Lower leg skin (tissue), 4 donors: ENCODE results near the gene CEP83. TPM values are rescaled to one million over a fixed set of nuclear protein-coding genes. Genes with fewer than 3 reads are reported as not detected.

Experiments
- DNase-seq, 2 donors: peaks; one replicate each; pipeline ENCODE4 v3.0.0-alpha.2; 2019; ENCODE audit warnings: low spot score in 2 of 2
- H3K4me3 ChIP-seq: fragments of 200-600 bp; sonication (generic); 2 replicates; pipeline ENCODE4 v1.5.1; 2017; ENCODE audit warnings: mild to moderate bottlenecking, low read depth; ENCODE audit not compliant: poor library complexity, severe bottlenecking
- POLR2A ChIP-seq, 2 donors: fragments of 450-650 bp; IDR thresholded peaks; one replicate each; pipeline ENCODE4 v1.6.1; 2016 to 2017; ENCODE audit warnings: antibody characterized with exemption in 2 of 2, mild to moderate bottlenecking in 1 of 2, moderate library complexity in 1 of 2
- WGBS, 2 donors: methylation state at CpG; one replicate each; pipeline ENCODE4 v1.1.5; 2018; 5-methylcytosine and 5-hydroxymethylcytosine counted together
- intact Hi-C: fragments of 100-400 bp; cut with DNase I; formaldehyde crosslinking; loops from one replicate; pipeline ENCODE4 v1.15.0; 2023; ENCODE audit warnings: low total_unique reads
- total RNA-seq, 4 donors: library from RNA; depleted of rRNA; stranded (reverse); fragments of >200 nt; gene quantifications; one replicate each; pipeline ENCODE4 v1.1.0, GENCODE V29; 2016
- TF ChIP-seq, protein P1 (sequence below), 3 donors: fragments of 450-650 bp; IDR thresholded peaks; one replicate each; pipeline ENCODE4 v1.5.1; 2016; ENCODE audit warnings: antibody characterized with exemption in 3 of 3, mild to moderate bottlenecking in 3 of 3, moderate library complexity in 2 of 3

CEP83 gene
- total RNA-seq, 4 donors from 2014 or later = 2.8 to 7.9 (median 6.5) TPM

- intact Hi-C loops = no loop called here
- no peak for DNase-seq
- no peak for TF ChIP-seq POLR2A (IDR thresholded peaks at IDR 0.05)
- TF ChIP-seq, protein P1, sequence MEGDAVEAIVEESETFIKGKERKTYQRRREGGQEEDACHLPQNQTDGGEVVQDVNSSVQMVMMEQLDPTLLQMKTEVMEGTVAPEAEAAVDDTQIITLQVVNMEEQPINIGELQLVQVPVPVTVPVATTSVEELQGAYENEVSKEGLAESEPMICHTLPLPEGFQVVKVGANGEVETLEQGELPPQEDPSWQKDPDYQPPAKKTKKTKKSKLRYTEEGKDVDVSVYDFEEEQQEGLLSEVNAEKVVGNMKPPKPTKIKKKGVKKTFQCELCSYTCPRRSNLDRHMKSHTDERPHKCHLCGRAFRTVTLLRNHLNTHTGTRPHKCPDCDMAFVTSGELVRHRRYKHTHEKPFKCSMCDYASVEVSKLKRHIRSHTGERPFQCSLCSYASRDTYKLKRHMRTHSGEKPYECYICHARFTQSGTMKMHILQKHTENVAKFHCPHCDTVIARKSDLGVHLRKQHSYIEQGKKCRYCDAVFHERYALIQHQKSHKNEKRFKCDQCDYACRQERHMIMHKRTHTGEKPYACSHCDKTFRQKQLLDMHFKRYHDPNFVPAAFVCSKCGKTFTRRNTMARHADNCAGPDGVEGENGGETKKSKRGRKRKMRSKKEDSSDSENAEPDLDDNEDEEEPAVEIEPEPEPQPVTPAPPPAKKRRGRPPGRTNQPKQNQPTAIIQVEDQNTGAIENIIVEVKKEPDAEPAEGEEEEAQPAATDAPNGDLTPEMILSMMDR (IDR thresholded peaks at IDR 0.05) = no peak
- WGBS, 2 donors = 89 to 97% methylated on average over 1 of the region's 1 CpG
- no peak overlapping the region for H3K4me3 ChIP-seq
Observed at GRCh38 chr12:94329366-94329765, 130.3 kb downstream of the CEP83 start.

DNA sequence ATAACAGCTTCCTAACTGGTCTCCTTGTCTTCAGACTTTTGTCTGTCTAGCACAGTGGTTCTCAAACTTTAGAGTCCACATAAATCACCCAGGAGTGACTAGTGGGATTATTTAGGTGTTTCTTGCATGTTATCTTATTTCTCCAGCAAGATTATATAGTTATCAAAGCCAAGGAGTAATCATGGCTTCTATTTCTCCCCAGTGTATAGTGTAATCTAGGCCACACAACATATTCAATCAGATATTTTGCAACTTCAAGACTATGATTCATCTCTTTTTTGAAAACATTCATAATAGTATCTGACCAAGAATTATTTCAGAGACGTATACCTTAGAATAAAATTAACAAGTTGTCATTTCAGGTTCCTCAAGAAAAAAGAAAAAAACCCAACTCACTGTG, 131.9 kb downstream of the CEP83 start:
- WGBS, 2 donors = 75 to 80% methylated on average over 1 of the region's 1 CpG
- TF ChIP-seq, protein P1 (IDR thresholded peaks at IDR 0.05) = no peak
- TF ChIP-seq POLR2A (IDR thresholded peaks at IDR 0.05) = no peak
- no peak for DNase-seq
- no peak overlapping the region for H3K4me3 ChIP-seq
- intact Hi-C loops = no loop called here

GRCh38 chr12:94326727-94327126, 132.9 kb downstream of the CEP83 start:
- intact Hi-C loops = no loop called here
- TF ChIP-seq POLR2A (IDR thresholded peaks at IDR 0.05) = no peak
- TF ChIP-seq, protein P1 (IDR thresholded peaks at IDR 0.05) = no peak
- no peak for DNase-seq
- no peak overlapping the region for H3K4me3 ChIP-seq

- DNase-seq = no peak
- WGBS, 2 donors = 97 to 100% methylated on average over 1 of the region's 1 CpG
- TF ChIP-seq POLR2A (IDR thresholded peaks at IDR 0.05) = no peak
- TF ChIP-seq, protein P1 (IDR thresholded peaks at IDR 0.05) = no peak
- intact Hi-C loops = no loop called here
- no peak overlapping the region for H3K4me3 ChIP-seq
Observed at GRCh38 chr12:94326234-94326633, 133.4 kb downstream of the CEP83 start.

- TF ChIP-seq, protein P1 (IDR thresholded peaks at IDR 0.05) = no peak
- TF ChIP-seq POLR2A (IDR thresholded peaks at IDR 0.05) = no peak
- no peak overlapping the region for H3K4me3 ChIP-seq
- intact Hi-C loops = no loop called here
- 75 to 83% methylated on average over 2 of the region's 2 CpGs for WGBS, 2 donors
- no peak for DNase-seq
Observed at GRCh38 chr12:94322346-94322745, 137.3 kb downstream of the CEP83 start.

- no peak for TF ChIP-seq POLR2A (IDR thresholded peaks at IDR 0.05)
- TF ChIP-seq, protein P1 (IDR thresholded peaks at IDR 0.05) = no peak
- H3K4me3 ChIP-seq = no peak overlapping the region
- no peak for DNase-seq
- intact Hi-C loops = no loop called here
Observed at GRCh38 chr12:94320109-94320508, 139.6 kb downstream of the CEP83 start.
